ENCODE data around the gene FXYD1.
"Not testable (repeated sequence)": the region's sequence is repeated elsewhere in the genome, so short reads cannot be mapped to it uniquely, and the experiment has no call there.

Gene FXYD1

GRCh38 chr19:35143231-35143715 lies 4.6 kb downstream of the FXYD1 start, which contains the start of gene FXYD7:
Gene FXYD7 (plus strand): TSS chr19:35143255. CDS start chr19:35143334, 79 bp downstream.
- no peak for DNase-seq (ENCODE audit: low spot score)

DNA sequence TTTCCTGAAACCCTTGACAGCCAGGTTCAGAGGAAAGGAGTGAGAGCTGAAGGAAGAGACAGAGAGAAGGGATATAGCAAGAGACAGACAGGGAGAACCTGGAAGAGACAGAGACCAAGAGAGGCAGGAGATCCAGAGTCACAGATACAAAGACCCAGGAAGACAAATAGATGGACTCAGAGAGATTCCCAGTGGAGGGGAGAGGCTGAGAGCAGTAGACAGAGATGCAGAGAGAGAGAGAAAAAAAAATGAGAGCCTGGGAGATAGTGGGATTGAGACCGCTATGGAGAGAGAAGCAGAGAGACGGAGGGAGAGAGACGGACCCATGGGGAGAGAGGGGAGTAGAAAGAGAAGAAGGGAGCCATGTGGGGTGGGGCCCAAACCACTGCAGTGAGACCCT lies 5.2 kb downstream of the FXYD1 start:
- DNase-seq (ENCODE audit: low spot score) = no peak

GRCh38 chr19:35144259-35144599 lies 5.6 kb downstream of the FXYD1 start:
- no peak for DNase-seq (ENCODE audit: low spot score)

- DNase-seq (ENCODE audit: low spot score) = no peak
These were observed 6.2 kb downstream of the FXYD1 start for GRCh38 chr19:35144600-35145436.

- DNase-seq (ENCODE audit: low spot score) = no peak
These were observed 8.3 kb downstream of the FXYD1 start for GRCh38 chr19:35146746-35147459.

- DNase-seq (ENCODE audit: low spot score) = no peak
These were observed 10.8 kb downstream of the FXYD1 start for GRCh38 chr19:35149463-35149862.

GRCh38 chr19:35150445-35150844 lies 11.8 kb downstream of the FXYD1 start:
- no peak for DNase-seq (ENCODE audit: low spot score)

DNA sequence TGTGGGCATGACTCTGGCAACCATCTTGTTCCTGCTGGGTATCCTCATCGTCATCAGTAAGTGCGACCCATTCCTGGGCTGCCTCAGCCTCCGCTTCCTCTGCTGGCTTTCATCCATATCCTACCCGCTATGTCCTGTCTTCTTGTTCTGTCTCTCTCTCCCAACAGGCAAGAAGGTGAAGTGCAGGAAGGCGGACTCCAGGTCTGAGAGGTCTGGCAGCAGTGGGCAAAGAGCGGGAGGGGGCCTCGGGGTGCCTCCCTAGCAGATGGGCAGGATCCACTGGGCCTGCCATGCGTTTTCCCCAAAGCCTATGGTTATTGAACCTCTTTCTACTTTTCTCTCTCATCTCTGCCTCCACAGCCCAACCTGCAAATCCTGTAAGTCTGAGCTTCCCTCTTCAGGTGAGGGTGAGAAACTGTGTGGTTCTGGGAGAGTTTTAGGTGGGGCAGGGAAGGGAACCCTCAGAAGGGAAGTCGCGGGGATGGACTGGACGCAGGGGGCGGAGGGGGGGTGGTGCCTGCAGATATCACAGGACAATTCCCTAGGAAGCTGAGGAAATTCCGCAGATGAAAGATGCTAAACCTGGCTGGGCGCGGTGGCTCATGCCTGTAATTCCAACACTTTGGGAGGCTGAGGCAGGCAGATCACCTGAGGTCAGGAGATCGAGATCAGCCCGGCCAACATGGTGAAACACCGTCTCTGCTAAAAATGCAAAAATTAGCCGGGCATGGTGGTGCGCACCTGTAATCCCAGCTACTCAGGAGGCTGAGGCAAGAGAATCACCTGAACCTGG lies 12.8 kb downstream of the FXYD1 start:
- DNase-seq (ENCODE audit: low spot score) = no peak

- DNase-seq (ENCODE audit: low spot score) = not testable (repeated sequence)
These were observed 14.5 kb downstream of the FXYD1 start for GRCh38 chr19:35153129-35153522.

DNA sequence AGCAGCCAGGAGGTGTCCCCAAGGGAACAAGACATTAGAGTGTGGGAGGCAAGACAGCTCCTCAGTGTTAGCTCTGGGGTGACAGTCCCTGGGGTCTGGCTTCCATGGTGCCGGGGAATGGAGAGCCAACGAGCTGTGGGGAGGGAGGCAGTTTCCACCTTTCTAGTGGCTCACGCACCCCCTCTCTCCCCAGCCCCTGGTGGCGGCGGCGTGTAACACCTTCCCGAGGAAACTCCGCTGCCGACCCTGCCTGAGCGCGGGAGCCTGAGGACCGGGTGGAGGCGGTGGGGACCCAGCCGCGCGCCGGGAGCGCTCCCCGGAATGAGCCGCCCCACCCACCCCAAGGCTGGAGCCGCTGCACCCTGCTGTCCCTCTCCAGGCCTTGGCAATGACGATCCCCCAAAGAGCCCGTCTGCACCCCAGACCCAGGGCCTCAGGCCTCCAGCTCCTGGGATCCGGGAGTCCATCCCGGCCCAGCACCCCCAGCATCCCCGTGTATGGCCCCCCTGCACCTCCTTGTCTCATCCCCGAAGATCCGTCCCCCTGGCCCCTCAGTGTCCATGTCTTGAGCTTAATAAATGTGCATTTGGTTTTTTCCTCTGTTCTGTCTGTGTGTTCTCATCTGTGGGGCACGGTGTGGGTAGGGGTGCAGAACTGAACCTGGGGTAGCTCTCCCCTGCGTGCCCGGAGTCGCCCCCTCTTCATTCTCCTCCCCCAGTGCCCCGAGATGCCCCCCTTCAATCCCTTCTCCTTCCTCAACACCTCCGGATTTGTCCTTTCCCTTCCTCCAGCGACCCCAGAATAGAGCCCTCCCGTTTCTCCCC lies 15.3 kb downstream of the FXYD1 start:
- DNase-seq (ENCODE audit: low spot score) = peak; percentile 82

GRCh38 chr19:35154525-35155406 lies 16.1 kb downstream of the FXYD1 start, which contains the start of gene FXYD5:
Gene FXYD5 (plus strand): TSS chr19:35154735. CDS start chr19:35155551, 816 bp downstream.
- peak; percentile 74 for DNase-seq (ENCODE audit: low spot score)

- no peak for DNase-seq (ENCODE audit: low spot score)
These were observed 16.8 kb downstream of the FXYD1 start for GRCh38 chr19:35155441-35155840.

DNA sequence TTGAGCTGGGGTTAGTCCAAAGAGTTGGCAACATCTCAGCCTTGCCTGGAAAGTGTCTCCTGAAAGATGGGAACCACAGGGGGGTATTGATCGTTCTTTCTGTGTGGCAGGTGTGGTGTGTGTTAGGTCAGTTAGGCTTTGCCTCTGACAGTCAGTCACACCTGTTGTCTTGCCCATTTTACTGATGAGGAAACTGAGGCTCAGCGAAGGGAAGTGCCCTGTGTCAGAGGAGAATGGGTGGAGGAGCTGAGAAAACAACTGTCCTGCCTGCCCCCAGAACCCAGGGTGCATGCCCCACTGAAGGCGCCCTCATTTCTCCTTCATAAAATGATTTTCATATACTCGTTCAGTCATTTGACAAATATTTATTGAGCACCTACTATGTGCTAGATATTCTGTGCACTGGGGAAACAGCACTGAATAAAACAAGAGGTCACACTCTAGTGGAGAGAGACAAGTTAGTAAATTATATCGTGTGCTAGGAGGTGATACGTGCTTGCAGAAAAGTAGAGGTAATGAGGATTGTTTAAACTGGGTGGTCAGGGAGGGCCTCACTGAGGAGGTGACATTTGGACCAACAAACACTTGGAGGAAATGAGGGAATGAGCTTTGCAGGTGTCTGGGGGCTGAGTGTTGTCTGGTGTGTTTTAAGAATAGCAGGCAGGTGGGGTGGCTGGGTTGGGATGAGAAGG lies 17.5 kb downstream of the FXYD1 start:
- DNase-seq (ENCODE audit: low spot score) = no peak

DNA sequence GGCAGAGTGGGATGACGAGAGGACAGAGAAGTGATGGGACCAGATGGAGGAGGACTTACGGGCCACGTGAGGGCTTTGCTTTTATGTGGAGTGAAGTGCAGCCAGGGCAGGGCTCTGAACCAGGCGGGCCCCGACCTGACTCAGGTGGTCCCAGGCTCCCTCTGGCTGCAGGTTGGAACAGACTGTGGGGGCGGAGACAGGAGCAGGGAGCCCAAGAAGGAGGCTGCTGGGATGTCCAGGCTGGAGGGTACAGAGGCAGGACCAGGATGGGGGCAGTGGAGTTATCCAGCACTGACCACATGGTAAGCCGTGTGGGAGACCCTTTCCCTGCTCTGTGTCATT lies 18.0 kb downstream of the FXYD1 start:
- no peak for DNase-seq (ENCODE audit: low spot score)

DNA sequence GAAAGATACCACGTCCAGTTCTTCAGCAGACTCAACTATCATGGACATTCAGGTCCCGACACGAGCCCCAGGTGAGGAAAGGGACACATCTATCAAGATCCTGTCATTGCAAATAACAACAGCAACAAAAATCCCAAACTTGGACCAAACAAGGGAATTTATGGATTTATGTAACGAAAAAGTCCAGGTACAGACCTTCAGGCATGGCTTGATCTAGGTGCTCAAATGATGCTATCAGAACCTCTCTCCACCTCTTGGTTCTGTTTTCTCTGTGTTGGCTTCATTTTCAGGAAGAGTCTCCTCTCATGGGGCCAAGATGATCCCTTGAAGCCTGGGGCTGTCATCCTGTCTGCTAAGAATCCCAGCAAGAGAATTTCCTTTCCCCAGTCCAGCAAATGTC lies 18.8 kb downstream of the FXYD1 start:
- DNase-seq (ENCODE audit: low spot score) = no peak

DNA sequence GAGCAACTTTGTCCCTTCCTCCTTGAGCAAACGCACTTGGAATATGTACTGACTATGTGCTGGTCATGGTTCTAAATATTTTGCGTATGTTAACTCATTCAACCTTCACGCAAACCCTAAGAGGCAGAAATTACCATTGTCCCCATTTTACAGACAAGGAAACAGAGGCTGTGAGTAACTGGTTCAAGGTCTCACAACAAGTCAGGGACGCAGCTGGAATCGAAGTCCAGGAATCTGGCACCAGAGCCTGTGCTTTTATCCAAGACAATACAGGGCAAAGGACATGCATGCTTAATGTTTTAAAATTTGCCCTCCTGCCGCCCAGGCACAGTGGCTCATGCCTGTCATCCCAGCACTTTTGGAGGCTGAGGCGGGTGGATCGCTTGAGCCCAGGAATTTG lies 21.0 kb downstream of the FXYD1 start:
- DNase-seq (ENCODE audit: low spot score) = no peak

DNA sequence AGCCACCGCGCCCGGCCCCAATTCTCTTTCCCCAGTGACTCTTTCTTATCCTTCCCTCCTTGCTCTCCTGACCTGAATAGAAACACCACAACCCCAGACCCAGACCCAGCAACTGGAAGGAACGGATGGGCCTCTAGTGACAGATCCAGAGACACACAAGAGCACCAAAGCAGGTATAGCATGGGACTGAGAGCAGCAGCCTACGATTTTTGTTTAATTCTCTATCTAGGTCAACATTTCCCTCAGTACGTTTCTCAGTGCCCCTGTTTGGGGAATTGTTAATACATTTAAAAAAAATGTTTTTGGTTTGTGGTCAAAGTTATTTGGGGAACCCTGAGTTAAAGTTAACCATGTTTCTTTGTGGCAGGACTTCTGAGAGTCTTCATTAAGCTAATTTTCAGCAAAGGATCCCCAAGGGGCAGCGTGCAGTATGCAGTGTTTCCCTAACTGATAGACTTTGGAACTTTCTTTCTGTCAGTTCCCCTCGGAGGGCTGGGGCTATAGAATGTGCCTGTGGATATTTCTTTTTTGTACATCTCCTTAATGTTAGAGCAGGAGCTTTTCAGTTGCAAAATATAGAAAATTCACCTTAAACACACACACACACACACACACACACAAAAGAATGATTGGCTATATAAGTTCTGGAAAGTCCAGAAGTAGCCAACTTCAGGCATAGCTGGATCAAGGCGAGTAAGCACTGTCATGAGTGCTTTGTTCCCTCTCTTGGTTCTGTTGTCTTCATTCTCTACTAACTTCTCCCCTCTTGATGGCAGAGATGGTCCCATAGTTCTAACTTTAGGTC lies 22.2 kb downstream of the FXYD1 start:
- no peak for DNase-seq (ENCODE audit: low spot score)

DNA sequence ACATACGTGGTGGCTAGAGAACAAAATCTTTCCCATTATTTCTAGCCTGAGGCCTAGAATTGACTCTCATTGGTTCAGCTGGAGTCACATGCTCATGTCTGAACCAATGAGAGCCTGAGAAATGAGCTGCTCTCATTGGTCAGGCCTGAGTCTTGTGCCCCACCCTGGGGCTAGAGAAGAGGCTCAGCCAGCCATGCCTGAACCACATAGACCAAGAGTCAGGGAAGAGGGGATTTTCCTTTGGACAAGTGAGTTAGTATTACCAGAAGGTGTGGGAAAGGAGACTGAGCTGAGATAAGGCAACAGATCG lies 22.8 kb downstream of the FXYD1 start:
- DNase-seq (ENCODE audit: low spot score) = no peak
